Esophagus squamous epithelium (tissue), 5 donors: ENCODE results near the gene ADAMTS12. TPM values are rescaled to one million over a fixed set of nuclear protein-coding genes. Genes with fewer than 3 reads are reported as not detected.

Experiments
- DNase-seq: peaks from one replicate; lab custom pipeline; 2025; lab: John Stamatoyannopoulos, UW
- H3K27ac ChIP-seq, 4 donors: fragments of 200-600 bp; sonication (generic); one replicate each; pipeline ENCODE4 v1.5.1; 2016 to 2019; ENCODE audit warnings: mild to moderate bottlenecking in 1 of 4
- H3K27me3 ChIP-seq, 4 donors: fragments of 200-600 bp; sonication (generic); 1 replicate in 3 of 4; 2 replicates in 1 of 4; pipeline versions ENCODE4 v1.5.1 to v1.6.0; 2017 to 2021; ENCODE audit warnings: antibody characterized with exemption in 1 of 4
- H3K36me3 ChIP-seq, 3 donors: fragments of 200-600 bp; sonication (generic); one replicate each; pipeline ENCODE4 v1.5.1; 2016 to 2019
- H3K4me1 ChIP-seq, 3 donors: fragments of 200-600 bp; sonication (generic); one replicate each; pipeline ENCODE4 v1.5.1; 2017 to 2019
- H3K4me3 ChIP-seq, 4 donors: fragments of 200-600 bp; sonication (generic); 1 replicate in 3 of 4; 2 replicates in 1 of 4; pipeline ENCODE4 v1.5.1; 2016 to 2019; ENCODE audit warnings: mild to moderate bottlenecking in 2 of 4, moderate library complexity in 1 of 4
- H3K9me3 ChIP-seq, 3 donors: fragments of 200-600 bp; sonication (generic); one replicate each; pipeline ENCODE4 v1.5.1; 2016 to 2019
- POLR2A ChIP-seq, 4 donors: fragments of 450-650 bp; IDR thresholded peaks; one replicate each; pipeline ENCODE4 v1.6.1; 2017; ENCODE audit warnings: antibody characterized with exemption in 4 of 4, mild to moderate bottlenecking in 4 of 4, moderate library complexity in 3 of 4
- whole genome bisulfite sequencing, 2 donors: methylation state at CpG; one replicate each; pipeline ENCODE4 v1.1.5; 2018; 5-methylcytosine and 5-hydroxymethylcytosine counted together
- intact Hi-C: fragments of 100-400 bp; cut with DNase I; formaldehyde crosslinking; loops from one replicate; pipeline ENCODE4 v1.15.0; 2022
- total RNA-seq, 4 donors: library from RNA; depleted of rRNA; stranded (reverse); fragments of >200 nt; gene quantifications; one replicate each; pipeline ENCODE4 v1.1.0, GENCODE V29; 2016
- TF ChIP-seq, protein P1 (sequence below), 6 experiments: fragments of 450-650 bp in 4 of 6; fragments of 200-600 bp in 2 of 6; sonication (generic) in 2 of 6; IDR thresholded peaks; one replicate each; pipeline ENCODE4 v1.5.1; 2016 to 2019; ENCODE audit warnings: antibody characterized with exemption in 6 of 6, mild to moderate bottlenecking in 4 of 6, moderate library complexity in 4 of 6
- donor health status: DM: yes; HTN: yes; CAD: no.

The ADAMTS12 gene
- total RNA-seq, 4 donors from 2014 or later = 0.73 to 1.3 (median 0.76) TPM; not detected in 1

DNA sequence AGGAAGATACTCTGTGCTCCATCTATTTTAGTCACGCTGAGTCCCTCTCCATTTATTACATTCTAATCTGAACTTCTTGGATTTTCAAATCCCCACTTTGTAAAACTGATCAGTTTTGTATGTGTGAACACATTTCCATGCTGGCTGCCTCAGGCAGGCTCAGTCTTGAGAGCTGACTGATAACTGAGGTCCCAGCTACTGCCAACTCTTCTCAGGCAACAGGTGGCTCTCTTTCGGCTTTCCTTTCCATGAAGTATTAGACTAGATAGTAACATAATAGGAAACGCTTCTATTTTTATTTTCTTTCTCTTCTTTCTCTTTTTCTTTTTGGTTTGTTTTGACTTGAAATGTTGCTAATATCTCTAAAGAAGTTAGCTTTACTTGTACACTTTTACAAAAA, 312.6 kb downstream of the ADAMTS12 start:
- TF ChIP-seq, protein P1, sequence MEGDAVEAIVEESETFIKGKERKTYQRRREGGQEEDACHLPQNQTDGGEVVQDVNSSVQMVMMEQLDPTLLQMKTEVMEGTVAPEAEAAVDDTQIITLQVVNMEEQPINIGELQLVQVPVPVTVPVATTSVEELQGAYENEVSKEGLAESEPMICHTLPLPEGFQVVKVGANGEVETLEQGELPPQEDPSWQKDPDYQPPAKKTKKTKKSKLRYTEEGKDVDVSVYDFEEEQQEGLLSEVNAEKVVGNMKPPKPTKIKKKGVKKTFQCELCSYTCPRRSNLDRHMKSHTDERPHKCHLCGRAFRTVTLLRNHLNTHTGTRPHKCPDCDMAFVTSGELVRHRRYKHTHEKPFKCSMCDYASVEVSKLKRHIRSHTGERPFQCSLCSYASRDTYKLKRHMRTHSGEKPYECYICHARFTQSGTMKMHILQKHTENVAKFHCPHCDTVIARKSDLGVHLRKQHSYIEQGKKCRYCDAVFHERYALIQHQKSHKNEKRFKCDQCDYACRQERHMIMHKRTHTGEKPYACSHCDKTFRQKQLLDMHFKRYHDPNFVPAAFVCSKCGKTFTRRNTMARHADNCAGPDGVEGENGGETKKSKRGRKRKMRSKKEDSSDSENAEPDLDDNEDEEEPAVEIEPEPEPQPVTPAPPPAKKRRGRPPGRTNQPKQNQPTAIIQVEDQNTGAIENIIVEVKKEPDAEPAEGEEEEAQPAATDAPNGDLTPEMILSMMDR (IDR thresholded peaks at IDR 0.05) = no peak
- no peak for TF ChIP-seq POLR2A (IDR thresholded peaks at IDR 0.05)
- Histone ChIP-seq H3K4me3 (no peak overlapping the region), H3K27ac (no peak overlapping the region), H3K4me1 (no peaks in the 10 kb centered on the region), H3K36me3 (no peaks in the 10 kb centered on the region), H3K27me3 (no peaks in the 10 kb centered on the region), H3K9me3 (no peaks in the 10 kb centered on the region)
- DNase-seq = no peak
- intact Hi-C loops = no loop called here
- 54 to 68% methylated on average over 3 of the region's 3 CpGs for WGBS, 2 donors

DNA sequence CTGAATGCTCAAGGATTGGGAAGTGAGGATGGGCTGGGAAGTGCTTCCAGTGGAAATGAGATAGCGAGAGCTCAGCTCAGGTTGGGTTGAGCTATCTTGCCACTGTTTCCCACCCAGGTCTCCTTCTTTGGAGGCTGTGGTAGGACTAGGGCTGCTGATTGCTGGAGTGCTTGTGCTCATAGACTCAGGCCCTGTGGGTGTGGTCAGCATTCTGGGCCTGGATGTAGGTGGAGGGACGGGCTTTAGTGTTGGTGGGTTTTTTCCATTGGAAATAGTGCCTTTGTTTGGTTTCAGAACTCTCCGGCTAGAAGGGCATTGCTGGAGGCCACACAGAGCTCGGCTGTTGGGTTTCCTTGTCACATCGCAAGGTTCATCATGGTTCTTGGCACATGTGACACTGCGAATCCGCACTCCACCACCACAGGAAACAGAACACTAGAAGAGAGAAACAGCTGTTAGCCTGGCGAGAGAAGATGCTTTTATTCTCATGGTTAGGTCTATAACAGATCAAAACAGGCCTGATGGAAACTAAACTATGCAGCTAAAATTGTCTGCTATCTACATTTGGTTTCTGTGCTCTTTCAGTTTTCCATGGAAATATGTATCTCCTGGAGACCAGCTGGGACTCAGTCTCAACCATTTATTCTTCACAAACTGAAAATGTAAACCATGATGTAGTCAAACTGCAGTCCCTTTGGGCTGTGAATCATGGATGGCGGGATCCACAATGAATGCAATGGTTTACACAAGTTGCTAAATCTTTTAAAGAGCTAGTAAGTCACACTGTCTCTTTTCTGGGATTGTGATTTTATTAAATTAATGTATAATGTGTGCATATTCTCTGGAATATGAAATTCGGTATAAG, 314.8 kb downstream of the ADAMTS12 start:
- Histone ChIP-seq H3K4me3 (no peak overlapping the region), H3K9me3 (no peaks in the 10 kb centered on the region), H3K4me1 (no peaks in the 10 kb centered on the region), H3K27ac (no peak overlapping the region), H3K36me3 (no peaks in the 10 kb centered on the region), H3K27me3 (no peaks in the 10 kb centered on the region)
- no peak for TF ChIP-seq POLR2A (IDR thresholded peaks at IDR 0.05)
- TF ChIP-seq, protein P1 (IDR thresholded peaks at IDR 0.05) = no peak
- intact Hi-C loops = no loop called here
- no peak for DNase-seq
- WGBS, 2 donors = 69 to 87% methylated on average over 10 of the region's 10 CpGs

DNA sequence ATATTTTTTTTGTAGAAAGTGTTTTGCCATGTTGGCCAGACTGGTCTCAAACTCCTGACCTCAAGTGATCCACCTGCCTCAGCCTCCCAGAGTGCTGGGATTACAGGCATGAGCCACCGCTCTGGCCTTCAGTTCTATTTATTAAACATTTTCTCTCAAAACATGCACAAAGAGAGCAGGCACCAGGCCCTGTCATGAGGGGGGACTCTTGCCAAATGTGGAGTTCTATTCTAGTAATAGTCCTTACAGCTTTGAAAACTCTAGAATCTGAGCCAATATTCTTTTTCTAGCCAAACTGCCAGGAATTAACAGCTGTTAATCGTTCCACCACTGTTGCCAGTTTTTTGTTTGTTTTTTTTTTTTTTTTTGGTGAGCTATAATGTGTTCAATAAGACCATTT, 326.5 kb downstream of the ADAMTS12 start:
- TF ChIP-seq, protein P1 (IDR thresholded peaks at IDR 0.05) = no peak
- intact Hi-C loops = no loop called here
- Histone ChIP-seq H3K4me1 (peaks cover 0 to 7% (median 3%) of the 10 kb centered on the region in 3 donors), H3K27me3 (no peaks in the 10 kb centered on the region), H3K9me3 (no peaks in the 10 kb centered on the region), H3K4me3 (no peak overlapping the region), H3K36me3 (no peaks in the 10 kb centered on the region), H3K27ac (no peak overlapping the region)
- DNase-seq = no peak
- WGBS, 2 donors = 18 to 55% methylated on average over 2 of the region's 2 CpGs

DNA sequence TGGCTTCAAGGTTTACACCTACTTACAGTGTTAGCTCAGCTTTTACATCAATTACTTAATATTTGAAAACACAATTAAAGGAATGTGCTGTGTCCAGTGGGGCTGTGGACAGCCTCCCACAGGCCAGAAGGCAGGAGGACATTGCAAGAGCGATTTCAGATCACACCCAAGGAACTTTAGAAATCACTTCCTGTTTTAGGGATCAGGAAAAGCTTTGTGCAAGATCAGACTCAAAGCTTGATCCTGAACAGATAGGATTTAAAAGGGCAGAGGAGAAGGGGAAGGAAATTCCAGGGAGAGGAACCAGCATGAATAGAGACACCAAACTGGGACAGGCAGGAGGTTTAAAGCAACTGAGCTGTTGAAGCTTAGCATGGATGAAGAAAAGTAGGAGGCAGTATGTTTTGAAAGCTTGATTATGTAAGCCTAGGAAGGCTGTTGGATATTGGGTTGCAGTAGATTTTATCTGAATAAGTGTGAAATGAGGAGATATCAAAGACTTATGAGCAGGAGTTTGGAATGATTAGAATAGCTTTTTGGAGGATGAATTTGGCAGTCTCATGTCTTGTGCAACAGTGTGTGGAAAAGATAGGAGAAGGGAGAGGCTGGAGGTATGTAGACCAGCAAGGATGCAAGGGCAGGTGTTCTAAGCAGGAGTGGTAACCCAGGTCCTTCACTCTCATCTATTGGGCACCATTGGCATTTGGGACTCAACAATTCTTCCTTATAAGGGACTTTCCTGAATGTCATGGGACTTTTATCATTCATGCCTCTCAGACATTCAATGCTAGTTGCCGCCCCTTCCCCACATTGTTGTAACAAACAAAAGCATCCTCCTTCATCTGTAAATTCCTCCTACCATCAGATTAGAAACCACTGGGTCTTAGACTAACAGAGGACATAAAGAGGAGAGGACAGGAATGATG, 327.5 kb downstream of the ADAMTS12 start:
- Histone ChIP-seq H3K4me3 (no peak overlapping the region), H3K4me1 (peaks cover 0 to 7% (median 3%) of the 10 kb centered on the region in 3 donors), H3K27ac (no peak overlapping the region), H3K9me3 (no peaks in the 10 kb centered on the region), H3K36me3 (no peaks in the 10 kb centered on the region), H3K27me3 (no peaks in the 10 kb centered on the region)
- WGBS, 2 donors = 79 to 85% methylated on average over 2 of the region's 2 CpGs
- no peak for DNase-seq
- TF ChIP-seq, protein P1 (IDR thresholded peaks at IDR 0.05) = no peak
- intact Hi-C loops = no loop called here

DNA sequence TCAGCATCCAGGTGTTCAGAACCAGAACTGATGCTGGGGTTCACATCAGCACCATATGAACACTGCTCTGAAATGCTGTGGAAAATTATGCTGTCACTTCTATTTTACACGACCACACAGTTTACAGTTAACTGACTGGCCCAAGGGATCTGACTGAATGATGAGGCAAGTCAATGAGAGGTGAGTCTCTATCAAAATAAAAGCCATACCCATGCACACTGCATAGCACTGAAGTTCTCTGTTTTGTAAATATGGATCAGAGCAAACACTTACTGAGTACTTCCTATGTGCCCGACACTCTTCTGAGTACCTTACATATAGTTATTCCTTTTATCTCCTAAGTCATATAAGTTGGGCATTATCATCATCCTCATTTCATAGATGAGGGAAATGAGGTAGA, 328.3 kb downstream of the ADAMTS12 start:
- WGBS, 2 donors = 72 to 77% methylated on average over 2 of the region's 2 CpGs
- H3K36me3 ChIP-seq = no peaks in the 10 kb centered on the region
- no peaks in the 10 kb centered on the region for H3K9me3 ChIP-seq
- TF ChIP-seq, protein P1 (IDR thresholded peaks at IDR 0.05) = no peak
- TF ChIP-seq POLR2A (IDR thresholded peaks at IDR 0.05) = no peak
- no peak overlapping the region for H3K4me3 ChIP-seq
- no peak overlapping the region for H3K27ac ChIP-seq
- no peaks in the 10 kb centered on the region for H3K27me3 ChIP-seq
- H3K4me1 ChIP-seq = peaks cover 0 to 7% (median 3%) of the 10 kb centered on the region in 3 donors
- DNase-seq = no peak
- intact Hi-C loops = no loop called here
